HT-29 (cell line): ENCODE data around the gene ERICH6B. TPM values are rescaled to one million over a fixed set of nuclear protein-coding genes. Genes with fewer than 3 reads are reported as not detected.
A peak's percentile ranks its signal among the peaks of the same experiment; 100 is the strongest.

Source experiments
- DNase-seq: peaks from one replicate; pipeline ENCODE4 v3.0.0-alpha.2; 2015; ENCODE audit warnings: low spot score
- total RNA-seq: library from RNA; depleted of rRNA; stranded (reverse); fragments of >200 nt; shearing (Covaris generic); gene quantifications from 2 replicates; pipeline ENCODE4 v1.2.3, GENCODE V29; 2014

ERICH6B gene
- total RNA-seq, 1 experiment from 2014 or later: not detected

DNA sequence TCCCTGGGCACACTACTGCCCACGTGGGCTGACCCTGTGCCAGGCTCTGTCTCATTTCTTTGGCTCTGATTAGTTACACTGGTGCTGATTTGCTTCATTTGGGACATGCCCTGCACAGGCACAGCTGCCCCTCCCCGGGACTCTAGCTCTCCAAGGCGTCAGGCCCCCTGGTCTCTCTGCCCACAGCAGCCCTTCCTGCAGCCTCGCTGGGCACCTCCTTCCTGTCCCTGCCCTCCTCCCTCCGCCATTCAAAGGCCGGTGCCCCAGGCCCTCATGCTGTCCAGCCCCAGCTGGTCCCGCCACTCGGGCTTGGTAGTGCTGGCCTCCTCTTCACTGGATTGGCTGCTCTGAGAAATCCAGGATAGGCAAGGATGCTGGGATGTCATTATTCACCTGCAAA is 73.1 kb downstream of the ERICH6B start:
- no peak for DNase-seq

DNA sequence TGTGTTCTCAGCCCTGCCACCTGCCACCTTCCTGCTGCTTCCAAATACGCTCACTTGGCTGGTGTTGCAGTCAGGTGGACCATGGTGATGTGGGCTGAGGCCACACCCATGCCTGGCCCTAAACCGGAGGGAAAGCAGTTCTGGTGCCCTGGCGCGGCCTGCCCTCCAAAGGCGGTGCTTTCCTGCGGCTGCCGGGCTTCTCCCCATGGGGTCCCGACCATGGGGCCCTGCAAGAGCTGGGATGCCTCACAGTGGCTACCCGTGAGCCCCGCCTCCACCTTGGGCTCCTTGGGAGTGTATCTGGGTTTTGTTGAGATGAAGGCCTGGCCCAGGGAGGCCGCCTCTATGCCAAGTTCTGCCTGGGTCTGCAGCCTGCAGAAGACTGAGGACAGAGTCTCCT is 73.7 kb downstream of the ERICH6B start:
- no peak for DNase-seq

DNA sequence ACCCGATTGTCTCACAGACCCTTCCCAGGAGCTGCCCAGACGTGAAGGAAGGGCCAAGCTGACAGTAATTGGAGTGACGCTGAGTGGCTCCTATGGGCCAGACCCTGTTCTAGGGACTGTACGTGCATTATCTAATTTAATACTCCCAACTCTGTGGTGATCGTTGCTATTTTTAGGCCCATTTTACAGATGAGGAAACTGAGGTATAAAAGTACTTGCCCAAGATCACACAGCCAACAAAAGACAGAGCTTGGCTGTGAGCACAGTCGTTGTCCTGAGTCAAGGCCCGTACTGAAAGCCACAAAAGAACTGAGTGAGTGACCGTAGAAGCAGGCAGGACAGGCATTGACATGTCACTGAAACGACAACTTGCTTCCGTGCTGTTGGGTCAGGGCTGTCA is 74.7 kb downstream of the ERICH6B start:
- DNase-seq: no peak

DNA sequence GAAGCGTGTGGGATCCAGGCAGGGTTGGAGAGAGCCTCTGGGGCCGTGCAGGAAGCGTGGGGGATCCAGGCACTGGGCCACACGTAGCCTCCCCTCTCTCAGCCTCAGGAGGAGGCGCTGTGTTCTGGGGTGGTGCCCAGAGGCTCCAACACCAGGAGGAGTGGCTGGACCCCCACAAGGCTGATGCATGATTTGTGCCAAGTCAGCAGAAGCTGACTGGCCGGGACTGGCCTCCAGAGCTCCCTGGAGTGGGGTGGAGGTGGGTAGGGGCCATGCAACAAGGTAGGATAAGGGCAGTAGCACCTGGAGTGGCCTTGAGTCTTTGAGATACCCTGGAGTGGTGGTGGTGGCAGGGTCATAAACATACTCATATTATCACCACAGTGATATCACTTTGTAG is 75.3 kb downstream of the ERICH6B start:
- DNase-seq: no peak

DNA sequence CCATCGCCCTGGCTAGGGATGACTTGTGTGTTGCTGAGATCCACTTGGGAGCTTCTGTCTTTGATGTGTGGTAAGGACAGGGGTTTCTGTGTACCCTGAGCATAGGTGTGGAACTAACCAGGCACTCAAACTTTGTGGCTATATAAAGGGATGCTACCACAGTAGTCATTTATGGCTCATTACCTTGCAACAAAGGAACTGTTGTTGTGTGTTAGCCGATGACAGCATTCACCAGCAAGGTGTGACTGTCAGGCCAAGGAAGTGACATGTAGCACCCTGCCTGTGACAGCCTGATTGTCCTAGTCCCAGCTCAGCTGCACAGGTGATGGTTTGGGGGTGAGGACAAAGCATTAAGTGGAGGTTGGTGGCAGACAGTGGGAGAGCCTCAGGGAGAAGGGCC is 77.2 kb downstream of the ERICH6B start:
- no peak for DNase-seq

DNA sequence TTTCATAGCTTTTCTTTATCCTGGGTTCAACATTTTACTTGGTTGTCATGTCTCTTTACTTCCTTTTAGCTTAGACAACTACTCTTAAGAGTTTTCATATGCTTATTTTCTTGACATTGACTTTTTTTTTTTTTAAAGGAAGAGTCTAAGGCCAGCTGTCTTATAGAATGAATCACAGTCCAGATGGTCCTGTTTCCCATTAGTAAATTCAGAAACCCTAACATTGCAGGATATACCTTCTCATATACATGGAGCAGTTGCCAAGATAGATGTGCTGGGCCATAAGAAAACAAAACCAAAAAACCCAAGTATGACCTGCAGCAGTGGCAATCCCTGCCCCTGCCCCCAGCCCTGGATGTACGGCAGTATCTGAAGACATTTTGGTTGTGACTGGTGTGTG is 78.0 kb downstream of the ERICH6B start:
- no peak for DNase-seq

DNA sequence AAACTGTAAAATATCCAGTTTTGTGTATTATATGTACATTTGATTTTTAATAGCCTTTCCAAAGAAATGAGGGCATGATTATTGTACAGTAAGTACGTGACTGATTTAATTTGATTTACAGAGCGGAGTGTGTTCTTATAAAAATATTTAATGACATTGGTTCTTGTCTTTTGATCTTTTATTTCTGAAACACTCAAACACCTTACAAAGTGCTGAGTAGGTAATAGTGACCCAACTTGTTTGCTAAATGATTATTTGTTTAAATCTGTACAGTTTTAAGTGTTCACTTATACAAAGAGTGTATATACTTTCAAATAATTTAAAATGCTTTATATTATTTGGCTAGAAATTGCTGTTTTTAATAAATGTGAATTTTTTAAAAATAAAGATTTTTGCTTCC is 79.3 kb downstream of the ERICH6B start:
- no peak for DNase-seq

DNA sequence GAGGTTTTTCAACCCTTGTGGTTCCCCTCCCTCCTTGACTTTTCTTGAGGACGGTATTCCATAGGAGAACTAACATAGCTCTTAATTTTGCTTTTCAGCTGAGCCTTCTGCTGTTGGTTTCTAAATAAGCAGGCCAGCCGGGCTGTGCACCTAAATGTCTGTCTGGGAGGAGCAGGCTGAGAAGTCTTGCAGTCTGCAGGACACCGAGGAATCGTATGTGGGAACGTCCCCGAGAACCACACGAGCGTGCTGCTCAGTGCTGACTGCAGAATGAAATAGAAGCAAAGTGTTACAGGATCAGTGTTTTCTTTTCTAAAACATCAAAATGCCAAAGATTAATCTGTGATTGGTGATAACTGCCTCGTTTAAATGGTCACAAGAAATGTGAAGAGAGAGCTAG is 80.9 kb downstream of the ERICH6B start:
- no peak for DNase-seq

DNA sequence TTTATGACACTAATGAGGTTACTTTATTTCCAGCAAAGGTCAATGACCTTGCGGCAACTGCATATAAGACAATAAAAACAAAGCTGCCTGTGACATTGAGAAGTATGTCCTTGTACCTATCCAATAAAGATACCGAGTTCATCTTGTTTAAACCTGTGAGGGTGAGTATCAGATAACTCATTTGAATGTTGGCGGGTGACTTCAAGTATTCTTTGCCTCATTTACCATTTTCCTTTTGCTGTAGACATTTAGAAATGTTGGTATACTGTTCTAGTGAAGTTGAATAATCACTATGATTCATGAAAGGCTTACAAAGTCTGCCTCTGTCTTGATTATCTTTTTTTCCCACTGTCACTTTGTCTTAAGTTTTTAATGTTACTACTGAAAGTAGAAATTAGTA is 85.8 kb downstream of the ERICH6B start:
- DNase-seq: no peak

DNA sequence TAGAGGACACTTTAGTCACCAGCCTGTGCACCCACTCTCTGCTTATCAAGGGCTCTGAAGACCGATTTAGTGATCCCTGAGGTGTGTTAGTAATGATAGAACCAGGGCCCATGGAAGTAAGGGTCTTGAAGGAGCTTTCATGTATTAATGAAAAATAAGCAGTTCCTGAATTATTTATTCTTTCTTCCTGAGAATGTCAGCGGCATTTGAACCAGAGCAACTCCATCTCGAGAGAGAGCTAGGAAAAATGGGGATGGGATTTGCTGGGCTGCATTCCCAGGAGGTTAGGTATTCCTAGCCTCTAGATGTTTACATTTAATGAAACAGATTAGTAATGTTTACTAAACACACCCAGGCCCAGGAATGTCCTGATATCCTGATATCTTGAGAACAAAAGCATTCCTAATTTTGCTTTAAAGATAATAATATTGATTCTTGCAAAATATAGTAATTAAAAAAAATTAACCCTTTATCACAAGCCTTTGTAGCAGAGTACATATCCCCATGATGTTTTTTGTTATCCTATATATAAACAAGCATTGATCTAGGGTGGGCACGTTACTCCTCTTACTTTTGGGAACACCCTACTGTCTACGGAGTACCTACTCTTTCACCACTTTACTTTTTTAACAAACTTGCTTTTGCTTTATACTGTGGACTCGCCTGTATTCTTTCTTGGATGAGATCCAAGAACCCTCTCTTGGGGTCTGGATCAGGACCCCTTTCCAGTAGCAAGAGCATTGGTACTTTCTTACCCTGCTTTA is 87.7 kb downstream of the ERICH6B start:
- peak; percentile 15 for DNase-seq

DNA sequence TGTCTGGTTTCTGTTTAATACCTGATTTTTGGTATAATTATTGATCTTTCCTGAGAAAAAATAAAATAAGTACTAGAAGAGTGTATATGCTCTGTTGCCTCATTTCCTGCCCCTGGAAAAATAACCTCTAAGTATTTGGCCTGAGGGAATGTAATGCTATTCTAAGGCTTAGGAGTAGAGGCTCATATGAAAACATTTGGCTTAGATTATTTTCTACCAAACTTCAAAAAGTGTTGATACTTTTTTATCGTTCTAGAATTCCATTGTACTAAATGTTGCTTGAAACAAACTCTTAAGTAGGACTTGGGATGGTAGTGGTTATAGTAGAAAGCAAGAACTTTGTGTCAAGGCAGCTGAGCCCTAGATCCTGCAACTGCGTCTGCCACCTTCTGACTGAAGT is 93.0 kb downstream of the ERICH6B start:
- no peak for DNase-seq

DNA sequence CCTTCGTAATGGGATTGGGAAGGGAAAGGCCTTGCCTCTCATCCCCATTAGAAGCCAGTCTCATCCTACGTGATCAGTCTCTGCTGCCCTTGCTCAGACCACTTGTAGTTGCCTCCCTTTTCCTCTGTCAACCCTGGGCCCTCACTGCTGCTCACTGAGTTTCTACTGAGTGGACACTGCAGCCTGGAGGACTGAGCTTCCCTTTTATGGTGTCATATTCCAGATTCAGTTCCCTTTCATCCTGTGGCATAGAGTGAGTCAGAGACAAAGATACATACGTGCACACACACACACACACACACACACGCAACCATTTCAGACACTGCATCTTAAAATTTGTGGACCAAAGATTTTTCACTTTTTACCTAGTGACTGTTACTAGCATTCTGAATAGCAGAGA is 94.2 kb downstream of the ERICH6B start:
- no peak for DNase-seq

DNA sequence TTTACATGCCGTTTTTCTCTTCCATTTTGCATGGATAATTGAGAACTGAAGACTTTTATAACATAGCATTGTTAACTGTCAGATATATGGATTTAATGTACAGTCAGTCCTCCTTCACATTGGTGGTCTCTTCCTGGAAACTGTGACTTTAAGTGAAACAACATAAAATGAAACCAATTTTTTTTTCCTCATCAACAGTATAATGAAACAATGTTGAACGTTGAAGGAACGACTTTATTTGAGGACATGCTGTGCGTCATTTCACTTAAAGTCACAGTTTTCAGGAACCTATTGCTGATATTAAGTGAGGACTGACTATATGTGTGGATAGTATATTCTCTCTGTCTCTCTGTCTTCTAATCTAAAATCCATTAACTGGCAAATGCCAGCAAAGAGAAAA is 96.0 kb downstream of the ERICH6B start:
- DNase-seq: no peak

DNA sequence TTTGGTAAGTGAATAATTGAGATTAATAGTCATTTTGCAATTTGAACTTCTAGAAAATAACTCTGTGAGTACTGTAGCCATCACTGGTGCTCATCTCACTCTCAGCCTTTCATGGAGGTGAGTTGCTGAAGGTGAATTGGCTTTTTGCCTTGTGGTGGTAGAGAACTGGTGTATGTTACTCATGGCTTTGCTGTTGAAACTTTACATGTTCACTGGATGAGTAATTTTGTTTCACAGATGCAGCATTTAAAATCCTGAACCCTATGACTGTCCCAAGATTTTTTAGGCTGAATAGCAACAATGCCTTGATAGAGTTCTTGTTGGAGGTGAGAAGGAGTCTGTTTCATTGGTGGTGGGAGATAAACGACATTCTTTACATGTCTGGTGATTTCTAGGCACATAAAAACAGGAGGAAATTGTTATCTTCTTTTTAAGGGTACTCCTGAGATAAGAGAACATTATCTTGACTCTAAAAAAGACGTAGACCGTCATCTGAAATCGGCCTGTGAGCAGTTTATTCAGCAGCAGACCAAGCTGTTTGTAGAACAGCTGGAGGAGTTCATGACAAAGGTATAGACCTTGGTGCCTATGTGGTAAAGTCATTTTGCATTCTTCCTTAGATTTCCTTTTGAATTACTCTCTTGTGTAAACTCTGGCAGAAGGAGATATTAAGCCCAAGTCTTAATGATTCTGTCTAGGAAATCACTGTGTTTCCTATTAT is 96.9 kb downstream of the ERICH6B start:
- DNase-seq: no peak

DNA sequence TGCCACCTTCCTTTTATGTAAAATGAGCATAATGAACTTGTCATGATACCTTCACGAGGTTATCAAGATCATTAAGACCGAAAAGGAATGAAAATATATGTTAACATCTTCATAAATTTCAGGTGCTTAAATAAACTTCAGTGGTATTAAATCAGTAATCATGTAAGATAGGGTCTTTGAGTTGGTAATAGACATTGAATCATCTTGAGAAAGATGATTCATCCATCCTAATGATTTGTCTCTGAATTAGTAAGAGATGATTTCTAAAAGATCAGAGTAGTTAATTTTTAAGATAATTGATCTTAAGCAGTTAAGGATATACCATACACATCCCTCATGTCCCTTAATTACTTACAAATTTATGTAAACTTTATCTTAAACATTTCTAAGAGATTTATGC is 98.8 kb downstream of the ERICH6B start:
- no peak for DNase-seq

DNA sequence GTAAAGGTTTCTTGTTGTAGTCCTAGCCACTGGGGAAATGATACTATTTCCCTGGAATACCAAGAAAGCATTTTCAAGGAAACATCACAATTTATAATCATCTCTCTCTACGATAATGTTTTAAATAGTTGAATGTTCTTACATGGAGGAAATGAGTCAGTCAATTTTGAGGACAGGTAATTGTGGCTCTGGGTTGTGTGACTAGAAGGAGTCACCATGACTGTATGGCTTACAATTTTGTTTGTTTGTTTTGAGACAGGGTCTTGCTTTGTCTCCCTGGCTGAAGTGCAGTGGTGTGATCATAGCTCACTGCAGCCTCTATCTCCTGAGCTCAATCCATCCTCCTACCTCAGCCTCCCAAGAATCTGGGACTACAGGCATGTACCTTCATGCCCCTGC is 103.4 kb downstream of the ERICH6B start:
- DNase-seq: no peak

DNA sequence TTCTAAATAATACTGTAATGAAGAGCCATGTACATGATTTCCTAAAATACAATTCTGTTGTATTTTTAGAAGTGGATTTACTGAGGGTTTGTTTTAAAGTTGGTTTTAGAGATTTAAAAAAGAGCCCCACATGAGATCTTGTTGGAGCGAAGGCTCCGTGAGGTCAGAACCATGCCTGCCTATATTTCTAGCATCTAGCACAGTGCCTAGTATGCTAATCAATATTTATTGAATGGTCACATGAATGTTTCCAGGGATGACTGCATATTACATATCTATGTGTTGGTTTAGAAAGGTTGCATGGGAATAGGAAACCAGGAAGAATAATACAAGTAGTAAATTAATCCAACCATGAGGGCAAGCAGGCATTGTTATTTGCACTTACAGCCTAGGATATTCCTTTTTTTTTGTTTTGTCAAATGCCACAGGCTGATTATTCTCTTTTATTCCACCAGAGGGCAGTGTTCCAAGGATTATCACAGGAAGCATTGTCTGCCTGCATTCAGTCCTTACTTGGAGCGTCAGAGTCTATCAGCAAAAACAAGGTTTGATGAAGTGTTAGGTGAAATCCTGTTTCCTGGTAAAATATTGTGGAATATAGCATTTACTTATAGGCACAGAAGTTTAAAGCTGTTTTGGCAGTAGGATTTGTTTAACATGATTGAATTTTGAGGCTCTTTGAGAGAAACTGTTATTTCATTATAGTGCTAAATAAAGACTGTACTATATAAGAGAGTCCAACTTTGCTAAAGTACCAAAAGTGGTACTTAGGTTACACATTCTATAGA is 104.0 kb downstream of the ERICH6B start:
- peak; percentile 89 for DNase-seq

DNA sequence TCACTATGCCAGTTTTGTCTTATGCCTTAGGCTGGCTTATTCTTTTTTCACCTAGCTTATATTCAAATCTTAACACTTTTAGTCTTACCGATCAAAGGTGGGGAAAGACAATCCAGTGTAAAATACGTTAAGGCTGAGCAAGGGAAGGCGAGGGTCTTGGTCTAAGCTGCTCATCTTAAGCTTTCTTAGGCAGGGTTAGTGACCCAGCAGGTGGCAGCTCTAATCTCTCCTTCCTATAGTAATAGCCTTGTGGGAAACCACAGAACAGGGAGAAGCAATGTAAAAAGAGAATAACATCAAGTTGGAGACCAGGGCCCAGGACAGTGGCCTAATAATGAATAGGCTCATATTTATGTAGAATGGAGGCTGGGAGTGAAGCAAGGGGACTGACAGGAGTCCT is 104.9 kb downstream of the ERICH6B start:
- no peak for DNase-seq

DNA sequence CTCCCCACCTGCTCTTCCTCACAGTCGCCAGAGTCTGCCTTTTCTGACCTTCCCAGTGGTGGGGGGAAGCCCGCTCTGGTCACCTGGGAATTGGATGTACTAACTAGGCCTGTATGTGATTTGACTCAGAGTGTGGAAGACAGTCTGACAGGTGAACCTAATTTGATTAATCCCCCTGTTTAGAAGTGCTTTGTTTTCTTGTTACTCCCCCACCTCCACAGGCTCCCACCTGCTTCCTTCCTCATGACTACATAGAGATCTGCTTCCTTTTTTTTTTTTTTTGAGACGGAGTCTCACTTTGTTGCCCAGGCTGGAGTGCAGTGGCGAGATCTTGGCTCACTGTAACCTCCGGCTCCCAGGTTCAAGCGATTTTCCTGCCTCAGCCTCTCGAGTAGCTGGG is 106.8 kb downstream of the ERICH6B start:
- no peak for DNase-seq

DNA sequence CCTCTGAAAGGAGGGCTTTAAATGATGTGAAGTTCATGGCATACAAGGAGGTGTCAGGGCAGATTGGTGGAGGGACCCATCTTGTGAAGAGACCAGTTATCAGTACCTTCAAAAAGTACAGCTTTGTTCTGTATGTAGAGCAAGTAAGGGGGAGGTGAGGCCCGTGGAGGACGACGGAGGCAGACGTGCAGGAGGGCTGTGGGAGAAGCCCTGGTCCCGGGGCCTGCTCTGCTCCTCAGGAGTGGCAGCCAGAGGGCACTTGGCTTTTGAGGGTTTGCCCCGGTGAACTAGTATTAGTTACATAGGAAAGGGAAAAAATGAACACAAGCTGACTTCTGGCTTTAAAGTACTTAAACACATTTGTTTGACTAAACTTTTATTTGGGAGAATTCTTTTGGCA is 108.7 kb downstream of the ERICH6B start:
- no peak for DNase-seq

DNA sequence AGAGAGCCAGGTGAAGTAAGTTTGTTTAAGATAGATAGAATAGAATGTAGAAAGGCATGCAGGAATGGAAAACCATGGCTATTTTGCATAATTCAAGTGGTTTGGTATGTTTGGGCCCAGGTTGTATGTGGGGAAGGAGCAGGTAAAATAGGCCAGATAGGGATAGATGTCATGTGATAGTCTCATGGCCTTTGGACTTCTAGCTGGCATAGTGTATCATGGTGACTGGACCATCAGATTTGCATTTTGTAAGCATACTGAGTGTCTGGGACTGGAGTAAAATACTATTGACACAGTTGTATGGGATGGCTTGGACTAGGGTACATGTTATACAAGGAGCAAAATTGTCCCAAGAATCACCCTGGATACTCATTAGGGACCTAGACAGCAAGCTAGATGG is 111.9 kb downstream of the ERICH6B start:
- no peak for DNase-seq

DNA sequence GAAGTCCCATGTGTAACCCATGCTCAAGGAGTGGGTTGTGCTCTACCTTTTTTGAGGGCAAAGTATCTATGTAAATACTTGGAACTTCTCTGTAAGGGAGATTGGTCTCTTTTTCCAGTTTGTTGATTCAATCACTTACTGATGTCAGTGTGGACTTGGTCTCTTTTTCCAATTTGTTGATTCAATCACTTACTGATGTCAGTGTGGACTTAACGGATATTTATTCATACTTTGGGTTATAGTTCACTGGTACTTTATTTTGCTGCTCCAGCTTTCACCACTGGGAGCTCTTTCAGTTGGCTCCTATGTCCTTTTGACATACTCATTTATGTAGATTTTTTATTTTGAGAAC is 114.4 kb downstream of the ERICH6B start:
- no peak for DNase-seq
